ENCODE data around the gene SND1. TPM values are rescaled to one million over a fixed set of nuclear protein-coding genes. Genes with fewer than 3 reads are reported as not detected.

The SND1 gene
- total RNA-seq, 1 donor: 80.2 TPM

GRCh38 chr7:128078309-128078708 is 426.3 kb downstream of the SND1 start:
- H3K4me1 ChIP-seq (ENCODE audit: insufficient read depth, low read length): no peaks in the 10 kb centered on the region
- H3K4me3 ChIP-seq (ENCODE audit: low read length): no peak overlapping the region
- no peaks in the 10 kb centered on the region for H3K9me3 ChIP-seq (ENCODE audit: low read depth, low read length)
- H3K27me3 ChIP-seq (ENCODE audit: insufficient read depth, low read length): no peaks in the 10 kb centered on the region

GRCh38 chr7:128080169-128080568 is 428.2 kb downstream of the SND1 start:
- no peaks in the 10 kb centered on the region for H3K4me1 ChIP-seq (ENCODE audit: insufficient read depth, low read length)
- H3K9me3 ChIP-seq (ENCODE audit: low read depth, low read length): no peaks in the 10 kb centered on the region
- no peak overlapping the region for H3K4me3 ChIP-seq (ENCODE audit: low read length)
- H3K27me3 ChIP-seq (ENCODE audit: insufficient read depth, low read length): no peaks in the 10 kb centered on the region

GRCh38 chr7:128081351-128081750 is 429.4 kb downstream of the SND1 start:
- Histone ChIP-seq H3K27me3 (ENCODE audit: insufficient read depth, low read length) (no peaks in the 10 kb centered on the region), H3K9me3 (ENCODE audit: low read depth, low read length) (no peaks in the 10 kb centered on the region), H3K4me3 (ENCODE audit: low read length) (no peak overlapping the region), H3K4me1 (ENCODE audit: insufficient read depth, low read length) (no peaks in the 10 kb centered on the region)

- Histone ChIP-seq H3K4me1 (ENCODE audit: insufficient read depth, low read length) (no peaks in the 10 kb centered on the region), H3K9me3 (ENCODE audit: low read depth, low read length) (no peaks in the 10 kb centered on the region), H3K27me3 (ENCODE audit: insufficient read depth, low read length) (no peaks in the 10 kb centered on the region), H3K4me3 (ENCODE audit: low read length) (no peak overlapping the region)
These were observed 429.8 kb downstream of the SND1 start for GRCh38 chr7:128081808-128082207.

- Histone ChIP-seq H3K9me3 (ENCODE audit: low read depth, low read length) (no peaks in the 10 kb centered on the region), H3K27me3 (ENCODE audit: insufficient read depth, low read length) (no peaks in the 10 kb centered on the region), H3K4me1 (ENCODE audit: insufficient read depth, low read length) (no peaks in the 10 kb centered on the region), H3K4me3 (ENCODE audit: low read length) (no peak overlapping the region)
These were observed 430.4 kb downstream of the SND1 start for GRCh38 chr7:128082431-128082830.

- Histone ChIP-seq H3K4me1 (ENCODE audit: insufficient read depth, low read length) (no peaks in the 10 kb centered on the region), H3K4me3 (ENCODE audit: low read length) (no peak overlapping the region), H3K9me3 (ENCODE audit: low read depth, low read length) (no peaks in the 10 kb centered on the region), H3K27me3 (ENCODE audit: insufficient read depth, low read length) (no peaks in the 10 kb centered on the region)
These were observed 433.1 kb downstream of the SND1 start for GRCh38 chr7:128084896-128085608.

- Histone ChIP-seq H3K27me3 (ENCODE audit: insufficient read depth, low read length) (no peaks in the 10 kb centered on the region), H3K9me3 (ENCODE audit: low read depth, low read length) (no peaks in the 10 kb centered on the region), H3K4me1 (ENCODE audit: insufficient read depth, low read length) (no peaks in the 10 kb centered on the region), H3K4me3 (ENCODE audit: low read length) (no peak overlapping the region)
These were observed 438.5 kb downstream of the SND1 start for GRCh38 chr7:128090492-128090891.

GRCh38 chr7:128091106-128091505 is 439.1 kb downstream of the SND1 start:
- Histone ChIP-seq H3K4me1 (ENCODE audit: insufficient read depth, low read length) (no peaks in the 10 kb centered on the region), H3K4me3 (ENCODE audit: low read length) (no peak overlapping the region), H3K27me3 (ENCODE audit: insufficient read depth, low read length) (no peaks in the 10 kb centered on the region), H3K9me3 (ENCODE audit: low read depth, low read length) (no peaks in the 10 kb centered on the region)

GRCh38 chr7:128092221-128092620 is 440.2 kb downstream of the SND1 start:
- no peaks in the 10 kb centered on the region for H3K9me3 ChIP-seq (ENCODE audit: low read depth, low read length)
- H3K4me3 ChIP-seq (ENCODE audit: low read length): no peak overlapping the region
- H3K4me1 ChIP-seq (ENCODE audit: insufficient read depth, low read length): no peaks in the 10 kb centered on the region
- no peaks in the 10 kb centered on the region for H3K27me3 ChIP-seq (ENCODE audit: insufficient read depth, low read length)

GRCh38 chr7:128093614-128094570 is 441.9 kb downstream of the SND1 start:
- Histone ChIP-seq H3K9me3 (ENCODE audit: low read depth, low read length) (no peaks in the 10 kb centered on the region), H3K4me3 (ENCODE audit: low read length) (no peak overlapping the region), H3K27me3 (ENCODE audit: insufficient read depth, low read length) (no peaks in the 10 kb centered on the region), H3K4me1 (ENCODE audit: insufficient read depth, low read length) (no peaks in the 10 kb centered on the region)

- H3K27me3 ChIP-seq (ENCODE audit: insufficient read depth, low read length): no peaks in the 10 kb centered on the region
- no peaks in the 10 kb centered on the region for H3K4me1 ChIP-seq (ENCODE audit: insufficient read depth, low read length)
- no peaks in the 10 kb centered on the region for H3K9me3 ChIP-seq (ENCODE audit: low read depth, low read length)
- H3K4me3 ChIP-seq (ENCODE audit: low read length): no peak overlapping the region
These were observed 442.7 kb downstream of the SND1 start for GRCh38 chr7:128094686-128095085.

- no peaks in the 10 kb centered on the region for H3K9me3 ChIP-seq (ENCODE audit: low read depth, low read length)
- no peaks in the 10 kb centered on the region for H3K27me3 ChIP-seq (ENCODE audit: insufficient read depth, low read length)
- no peaks in the 10 kb centered on the region for H3K4me1 ChIP-seq (ENCODE audit: insufficient read depth, low read length)
- H3K4me3 ChIP-seq (ENCODE audit: low read length): no peak overlapping the region
These were observed 445.3 kb downstream of the SND1 start for GRCh38 chr7:128097211-128097731.

- Histone ChIP-seq H3K4me1 (ENCODE audit: insufficient read depth, low read length) (peaks cover 6% of the 10 kb centered on the region), H3K4me3 (ENCODE audit: low read length) (no peak overlapping the region), H3K27me3 (ENCODE audit: insufficient read depth, low read length) (no peaks in the 10 kb centered on the region), H3K9me3 (ENCODE audit: low read depth, low read length) (no peaks in the 10 kb centered on the region)
These were observed 446.6 kb downstream of the SND1 start for GRCh38 chr7:128098629-128099028.

- Histone ChIP-seq H3K4me1 (ENCODE audit: insufficient read depth, low read length) (peaks cover 12% of the 10 kb centered on the region), H3K27me3 (ENCODE audit: insufficient read depth, low read length) (no peaks in the 10 kb centered on the region), H3K9me3 (ENCODE audit: low read depth, low read length) (no peaks in the 10 kb centered on the region), H3K4me3 (ENCODE audit: low read length) (no peak overlapping the region)
These were observed 447.2 kb downstream of the SND1 start for GRCh38 chr7:128099204-128099671.

- H3K27me3 ChIP-seq (ENCODE audit: insufficient read depth, low read length): no peaks in the 10 kb centered on the region
- no peaks in the 10 kb centered on the region for H3K9me3 ChIP-seq (ENCODE audit: low read depth, low read length)
- no peak overlapping the region for H3K4me3 ChIP-seq (ENCODE audit: low read length)
- peaks cover 17% of the 10 kb centered on the region for H3K4me1 ChIP-seq (ENCODE audit: insufficient read depth, low read length)
These were observed 448.4 kb downstream of the SND1 start for GRCh38 chr7:128100225-128100948.
